KMS-11 (cell line): ENCODE results near the gene STX8.

Experiments
- H2AFZ ChIP-seq: fragments of 200-600 bp; sonication (generic); 2 replicates; pipeline ENCODE4 v1.6.1; 2016; ENCODE audit warnings: antibody characterized with exemption, mixed run types, low read depth
- H3K27ac ChIP-seq: fragments of 200-600 bp; sonication (generic); 2 replicates; pipeline ENCODE4 v1.6.1; 2016; ENCODE audit warnings: mild to moderate bottlenecking, mixed run types
- H3K27me3 ChIP-seq: fragments of 200-600 bp; sonication (generic); 2 replicates; pipeline ENCODE4 v1.6.1; 2017; ENCODE audit warnings: mild to moderate bottlenecking, low read depth, mixed run types, moderate library complexity; ENCODE audit not compliant: insufficient read depth
- H3K36me3 ChIP-seq: fragments of 200-600 bp; sonication (generic); 2 replicates; pipeline ENCODE4 v1.6.1; 2017; ENCODE audit warnings: mild to moderate bottlenecking, mixed run types; ENCODE audit not compliant: insufficient read depth
- H3K4me1 ChIP-seq: fragments of 200-600 bp; sonication (generic); 2 replicates; pipeline ENCODE4 v1.6.1; 2016; ENCODE audit warnings: mild to moderate bottlenecking, low read depth, mixed run types; ENCODE audit not compliant: poor library complexity, severe bottlenecking
- H3K4me2 ChIP-seq: fragments of 200-600 bp; sonication (generic); 2 replicates; pipeline ENCODE4 v1.7.0; 2016; ENCODE audit warnings: mild to moderate bottlenecking, mixed run types
- H3K4me3 ChIP-seq: fragments of 200-600 bp; sonication (generic); IDR thresholded peaks from 2 replicates; pipeline ENCODE4 v1.6.1; 2017; ENCODE audit warnings: low read depth, low read length, mixed read lengths; ENCODE audit not compliant: insufficient read depth
- H3K79me2 ChIP-seq: fragments of 200-600 bp; sonication (generic); 2 replicates; pipeline ENCODE4 v1.6.1; 2016; ENCODE audit warnings: low read depth, mixed run types; ENCODE audit not compliant: insufficient read depth
- H3K9ac ChIP-seq: fragments of 200-600 bp; sonication (generic); 2 replicates; pipeline ENCODE4 v1.6.1; 2016; ENCODE audit warnings: mild to moderate bottlenecking, mixed run types
- H4K20me1 ChIP-seq: fragments of 200-600 bp; sonication (generic); 2 replicates; pipeline ENCODE4 v1.6.1; 2016; ENCODE audit warnings: mild to moderate bottlenecking, mixed run types; ENCODE audit not compliant: insufficient read depth
- TF ChIP-seq, protein P1 (sequence below): fragments of 200-600 bp; sonication (generic); conservative IDR thresholded peaks from 2 replicates; pipeline ENCODE4 v1.6.1; 2017; ENCODE audit warnings: low read depth, mild to moderate bottlenecking, antibody characterized with exemption, low read length, moderate library complexity, mixed read lengths

The STX8 gene, protein sequence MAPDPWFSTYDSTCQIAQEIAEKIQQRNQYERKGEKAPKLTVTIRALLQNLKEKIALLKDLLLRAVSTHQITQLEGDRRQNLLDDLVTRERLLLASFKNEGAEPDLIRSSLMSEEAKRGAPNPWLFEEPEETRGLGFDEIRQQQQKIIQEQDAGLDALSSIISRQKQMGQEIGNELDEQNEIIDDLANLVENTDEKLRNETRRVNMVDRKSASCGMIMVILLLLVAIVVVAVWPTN

DNA sequence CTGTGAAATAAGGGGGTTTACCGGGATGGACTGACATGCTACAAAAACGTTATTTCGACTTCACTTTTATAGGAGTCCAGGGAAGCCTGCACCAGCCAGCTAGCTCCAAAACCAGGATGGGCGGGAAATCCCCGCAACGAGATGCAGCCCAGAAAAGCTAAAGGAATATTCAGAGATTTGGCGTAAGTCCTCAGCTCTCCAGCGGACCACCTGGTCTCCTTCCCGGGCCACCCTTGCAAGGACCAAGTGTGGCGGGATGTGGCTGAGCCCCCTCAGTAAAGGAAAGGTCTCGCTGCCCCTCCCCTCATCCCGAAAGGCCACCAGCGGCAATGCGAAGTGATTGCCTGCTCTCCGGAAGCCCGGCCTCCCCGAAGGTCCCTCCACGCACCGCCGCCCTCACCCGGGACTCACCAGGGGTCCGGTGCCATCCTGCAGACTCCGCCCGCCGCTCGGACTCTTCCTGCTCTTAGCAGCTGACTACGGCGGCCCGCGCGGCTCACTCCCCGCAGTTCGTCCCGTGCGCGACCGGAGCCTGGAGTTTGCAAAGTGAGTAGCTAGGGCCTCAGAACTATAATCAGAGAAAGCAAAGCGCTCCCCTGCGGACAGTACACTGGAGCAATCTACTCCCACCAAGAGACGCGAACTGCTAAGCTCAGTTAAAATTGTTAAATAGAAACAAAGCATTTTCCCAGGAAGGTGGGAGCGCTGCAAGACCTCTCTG is at the start of gene STX8:
Gene STX8, minus strand, starts transcription at position 440 of the 721 bp plus-strand sequence. Its CDS starts 12 bp downstream, at position 428.
- H3K4me1 ChIP-seq = no peaks in the 10 kb centered on the region
- no peaks in the 10 kb centered on the region for H4K20me1 ChIP-seq
- TF ChIP-seq, protein P1, sequence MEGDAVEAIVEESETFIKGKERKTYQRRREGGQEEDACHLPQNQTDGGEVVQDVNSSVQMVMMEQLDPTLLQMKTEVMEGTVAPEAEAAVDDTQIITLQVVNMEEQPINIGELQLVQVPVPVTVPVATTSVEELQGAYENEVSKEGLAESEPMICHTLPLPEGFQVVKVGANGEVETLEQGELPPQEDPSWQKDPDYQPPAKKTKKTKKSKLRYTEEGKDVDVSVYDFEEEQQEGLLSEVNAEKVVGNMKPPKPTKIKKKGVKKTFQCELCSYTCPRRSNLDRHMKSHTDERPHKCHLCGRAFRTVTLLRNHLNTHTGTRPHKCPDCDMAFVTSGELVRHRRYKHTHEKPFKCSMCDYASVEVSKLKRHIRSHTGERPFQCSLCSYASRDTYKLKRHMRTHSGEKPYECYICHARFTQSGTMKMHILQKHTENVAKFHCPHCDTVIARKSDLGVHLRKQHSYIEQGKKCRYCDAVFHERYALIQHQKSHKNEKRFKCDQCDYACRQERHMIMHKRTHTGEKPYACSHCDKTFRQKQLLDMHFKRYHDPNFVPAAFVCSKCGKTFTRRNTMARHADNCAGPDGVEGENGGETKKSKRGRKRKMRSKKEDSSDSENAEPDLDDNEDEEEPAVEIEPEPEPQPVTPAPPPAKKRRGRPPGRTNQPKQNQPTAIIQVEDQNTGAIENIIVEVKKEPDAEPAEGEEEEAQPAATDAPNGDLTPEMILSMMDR = no peak
- H3K36me3 ChIP-seq = no peaks in the 10 kb centered on the region
- no peak within 1 kb of the TSS for H3K27ac ChIP-seq
- peak within 1 kb of the TSS; percentile 39; the same call in 1 of the 2 replicates for H3K4me2 ChIP-seq
- no peaks in the 10 kb centered on the region for H3K79me2 ChIP-seq
- no peak within 1 kb of the TSS for H3K4me3 ChIP-seq
- no peaks in the 10 kb centered on the region for H3K27me3 ChIP-seq
- H2AFZ ChIP-seq = peak within 1 kb of the TSS; percentile 54; the same call in 1 of the 2 replicates
- no peak within 1 kb of the TSS; the same call in 1 of the 2 replicates for H3K9ac ChIP-seq

GRCh38 chr17:9622961-9623360 is 47.3 kb upstream of the STX8 start:
- no peak overlapping the region for H3K27ac ChIP-seq
- H3K4me3 ChIP-seq = no peak overlapping the region
- H3K9ac ChIP-seq = no peak overlapping the region
- H3K4me2 ChIP-seq = no peak overlapping the region
- no peaks in the 10 kb centered on the region for H4K20me1 ChIP-seq
- no peaks in the 10 kb centered on the region for H3K79me2 ChIP-seq
- TF ChIP-seq, protein P1 = no peak
- no peaks in the 10 kb centered on the region for H3K27me3 ChIP-seq
- no peaks in the 10 kb centered on the region for H3K4me1 ChIP-seq
- H2AFZ ChIP-seq = no peak overlapping the region
- no peaks in the 10 kb centered on the region for H3K36me3 ChIP-seq

- no peak overlapping the region for H3K27ac ChIP-seq
- no peaks in the 10 kb centered on the region for H3K36me3 ChIP-seq
- H2AFZ ChIP-seq = no peak overlapping the region
- no peaks in the 10 kb centered on the region for H4K20me1 ChIP-seq
- H3K4me3 ChIP-seq = no peak overlapping the region
- no peak overlapping the region for H3K4me2 ChIP-seq
- no peaks in the 10 kb centered on the region for H3K79me2 ChIP-seq
- H3K9ac ChIP-seq = no peak overlapping the region
- H3K4me1 ChIP-seq = no peaks in the 10 kb centered on the region
- TF ChIP-seq, protein P1 = no peak
- H3K27me3 ChIP-seq = no peaks in the 10 kb centered on the region
Observed at GRCh38 chr17:9615486-9615885, 39.9 kb upstream of the STX8 start.

DNA sequence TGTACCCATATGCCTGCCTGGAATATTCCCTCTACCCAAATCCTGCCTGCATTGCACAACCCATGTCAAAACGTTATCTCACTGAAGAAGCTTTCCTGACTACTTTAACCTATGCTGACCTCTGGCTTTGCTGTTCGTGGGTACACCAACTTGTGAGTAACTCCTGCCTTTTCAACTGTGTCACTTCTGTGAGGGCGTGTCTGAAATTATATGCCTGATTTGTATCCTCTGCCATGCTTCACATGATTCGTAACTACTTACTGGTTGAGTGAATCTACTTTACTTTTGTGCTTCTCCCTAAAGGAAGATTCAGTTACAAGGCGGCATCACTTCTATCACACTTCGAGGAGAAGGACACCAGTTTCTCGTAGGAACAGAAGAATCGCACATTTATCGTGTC is 36.4 kb upstream of the STX8 start:
- Histone ChIP-seq H3K27me3 (no peaks in the 10 kb centered on the region), H4K20me1 (no peaks in the 10 kb centered on the region), H3K4me1 (no peaks in the 10 kb centered on the region), H3K27ac (no peak overlapping the region), H3K36me3 (no peaks in the 10 kb centered on the region), H3K4me2 (no peak overlapping the region), H2AFZ (no peak overlapping the region), H3K9ac (no peak overlapping the region), H3K4me3 (no peak overlapping the region), H3K79me2 (no peaks in the 10 kb centered on the region)
- TF ChIP-seq, protein P1 = no peak
